Neuronal stem cell (in vitro differentiated cells): ENCODE results near the gene LY9.
"Not testable (repeated sequence)": the region's sequence is repeated elsewhere in the genome, so short reads cannot be mapped to it uniquely, and the experiment has no call there.

Experiments used
- DNase-seq: peaks from one replicate; pipeline ENCODE4 v3.0.0-alpha.2; 2013; ENCODE audit warnings: low spot score
- H2AFZ ChIP-seq: one replicate; pipeline ENCODE4 v1.6.1; 2013; ENCODE audit warnings: mild to moderate bottlenecking, low read length, inconsistent platforms
- H2AK5ac ChIP-seq: 2 replicates; pipeline ENCODE4 v1.6.1; 2013; ENCODE audit warnings: low read depth, mild to moderate bottlenecking, inconsistent platforms, low read length, moderate library complexity, mixed read lengths
- H2BK120ac ChIP-seq: 2 replicates; pipeline ENCODE4 v1.6.1; 2013; ENCODE audit warnings: low read depth, mild to moderate bottlenecking, inconsistent platforms, low read length, moderate library complexity, mixed read lengths
- H2BK12ac ChIP-seq: one replicate; pipeline ENCODE4 v1.6.1; 2013; ENCODE audit warnings: low read length, inconsistent platforms
- H2BK15ac ChIP-seq: 2 replicates; pipeline ENCODE4 v1.6.1; 2013; ENCODE audit warnings: mild to moderate bottlenecking, low read length, inconsistent platforms, mixed read lengths
- H2BK5ac ChIP-seq: one replicate; pipeline ENCODE4 v1.6.1; 2013; ENCODE audit warnings: inconsistent platforms, mild to moderate bottlenecking, low read length, moderate library complexity
- H3K14ac ChIP-seq: one replicate; pipeline ENCODE4 v1.6.1; 2013; ENCODE audit warnings: low read length, inconsistent platforms
- H3K18ac ChIP-seq: 2 replicates; pipeline ENCODE4 v1.6.1; 2013; ENCODE audit warnings: low read length, inconsistent platforms
- H3K23ac ChIP-seq: 2 replicates; pipeline ENCODE4 v1.6.1; 2013; ENCODE audit warnings: low read depth, mild to moderate bottlenecking, mixed read lengths, low read length, inconsistent platforms; ENCODE audit not compliant: poor library complexity
- H3K27ac ChIP-seq: replicated peaks from 3 replicates; pipeline ENCODE4 v1.5.1; 2013; ENCODE audit warnings: low read length, inconsistent platforms
- H3K27me3 ChIP-seq, 3 experiments: 2 replicates each; pipeline ENCODE4 v1.6.1; 2013; ENCODE audit warnings: low read length in 3 of 3, mild to moderate bottlenecking in 2 of 3, inconsistent platforms in 1 of 3, low read depth in 1 of 3, mixed read lengths in 1 of 3, moderate library complexity in 1 of 3; ENCODE audit not compliant: control insufficient read depth in 3 of 3, insufficient read depth in 3 of 3
- H3K36me3 ChIP-seq, 2 donors: replicated peaks in 1 of 2; 2 replicates each; pipeline ENCODE4 v1.6.1; 2013; ENCODE audit warnings: low read length in 2 of 2; ENCODE audit not compliant: control insufficient read depth in 2 of 2, insufficient read depth in 2 of 2
- H3K4ac ChIP-seq: 2 replicates; pipeline ENCODE4 v1.6.1; 2013; ENCODE audit warnings: inconsistent platforms, mild to moderate bottlenecking, low read length, moderate library complexity
- H3K4me1 ChIP-seq, 2 donors: 1 replicate in 1 of 2; 2 replicates in 1 of 2; pipeline ENCODE4 v1.6.1; 2013; ENCODE audit warnings: low read length in 2 of 2, low read depth in 1 of 2; ENCODE audit not compliant: control insufficient read depth in 2 of 2, insufficient read depth in 1 of 2
- H3K4me2 ChIP-seq: one replicate; pipeline ENCODE4 v1.6.1; 2013; ENCODE audit warnings: mild to moderate bottlenecking, low read length, inconsistent platforms; ENCODE audit not compliant: insufficient read depth, poor library complexity, severe bottlenecking
- H3K4me3 ChIP-seq, 2 donors: 2 replicates each; pipeline ENCODE4 v1.5.1; 2013; ENCODE audit warnings: low read length in 2 of 2, mild to moderate bottlenecking in 2 of 2, inconsistent platforms in 1 of 2, moderate library complexity in 1 of 2
- H3K79me1 ChIP-seq: one replicate; pipeline ENCODE4 v1.6.1; 2013; ENCODE audit warnings: low read depth, mild to moderate bottlenecking, inconsistent platforms, low read length, moderate library complexity
- H3K9ac ChIP-seq: one replicate; pipeline ENCODE4 v1.6.1; 2013; ENCODE audit warnings: mild to moderate bottlenecking, low read depth, low read length, inconsistent platforms; ENCODE audit not compliant: poor library complexity
- H3K9me3 ChIP-seq, 2 donors: replicated peaks in 1 of 2; 2 replicates each; pipeline versions ENCODE3 to v1.6.1; 2013; ENCODE audit warnings: low read length in 2 of 2, mild to moderate bottlenecking in 2 of 2, inconsistent platforms in 1 of 2, low read depth in 1 of 2, mixed read lengths in 1 of 2, moderate library complexity in 1 of 2; ENCODE audit not compliant: control insufficient read depth in 2 of 2, insufficient read depth in 1 of 2
- H4K8ac ChIP-seq: one replicate; pipeline ENCODE4 v1.6.1; 2013; ENCODE audit warnings: low read depth, mild to moderate bottlenecking, inconsistent platforms, low read length, moderate library complexity
- H4K91ac ChIP-seq: one replicate; pipeline ENCODE4 v1.6.1; 2013; ENCODE audit warnings: low read length, low read depth, mild to moderate bottlenecking, inconsistent platforms; ENCODE audit not compliant: poor library complexity
- WGBS, 2 donors: extraction: QIAGEN DNeasy Blood & Tissue Kit; methylation state at CpG; one replicate each; pipeline ENCODE4 v1.1.7; 2013; ENCODE audit warnings: missing lambda C conversion rate in 2 of 2, mixed read lengths in 1 of 2; ENCODE audit not compliant: insufficient read length in 2 of 2, insufficient replicate concordance in 1 of 2; ENCODE audit errors: extremely low coverage in 2 of 2; 5-methylcytosine and 5-hydroxymethylcytosine counted together

Gene LY9

DNA sequence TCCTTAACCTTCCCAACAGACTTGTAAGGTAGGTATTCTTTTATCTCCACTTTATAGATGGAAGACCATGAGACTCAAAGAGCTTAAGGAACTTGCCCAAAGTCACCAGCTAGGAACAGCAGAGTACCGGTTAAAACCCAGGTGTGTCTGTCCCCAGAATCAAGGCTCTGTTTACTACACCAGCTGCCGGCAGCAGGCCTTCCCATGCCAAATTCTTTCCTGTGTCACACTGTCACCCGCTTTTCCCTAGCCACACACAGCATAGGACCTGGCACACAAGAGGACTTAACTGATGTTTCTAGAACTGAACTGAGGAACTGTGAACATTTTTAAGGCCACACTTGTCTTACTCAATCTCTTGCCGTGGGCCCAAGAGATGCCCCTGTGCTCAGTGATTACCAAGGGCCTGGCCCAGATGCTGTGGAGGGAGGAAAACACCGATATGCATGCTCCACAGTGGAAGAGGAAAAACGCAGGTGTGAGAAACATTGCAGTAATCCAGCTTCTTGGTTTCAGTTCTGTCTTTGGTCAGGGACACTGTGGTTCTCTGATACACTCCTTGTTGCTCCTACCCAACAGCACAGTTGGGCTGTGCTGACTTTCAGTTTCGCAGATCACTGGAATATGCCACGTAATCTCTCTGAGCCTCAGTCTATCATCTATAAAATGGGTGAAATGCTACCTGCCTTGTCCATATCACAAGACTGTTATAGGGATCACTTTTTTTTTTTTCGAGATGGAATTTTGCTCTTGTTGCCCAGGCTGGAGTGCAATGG, 13.9 kb upstream of the LY9 start:
- Histone ChIP-seq H3K14ac (no peak overlapping the region), H2AFZ (no peak overlapping the region), H3K4me3 (no peak overlapping the region), H2BK12ac (no peak overlapping the region), H3K9me3 (no peaks in the 10 kb centered on the region), H3K9ac (no peak overlapping the region), H4K8ac (no peak overlapping the region), H2AK5ac (no peak overlapping the region), H2BK120ac (no peak overlapping the region), H4K91ac (no peak overlapping the region), H2BK5ac (no peak overlapping the region), H3K23ac (no peak overlapping the region), H3K4ac (no peak overlapping the region), H3K79me1 (no peaks in the 10 kb centered on the region), H2BK15ac (no peak overlapping the region), H3K4me1 (peaks cover 0 to 1% of the 10 kb centered on the region in 2 donors), H3K36me3 (no peaks in the 10 kb centered on the region), H3K4me2 (no peak overlapping the region), H3K27me3 (no peaks in the 10 kb centered on the region), H3K18ac (no peak overlapping the region), H3K27ac (no peak overlapping the region)
- no peak for DNase-seq
- WGBS, 2 donors = no CpG with 5 or more reads among the region's 9 CpGs

DNA sequence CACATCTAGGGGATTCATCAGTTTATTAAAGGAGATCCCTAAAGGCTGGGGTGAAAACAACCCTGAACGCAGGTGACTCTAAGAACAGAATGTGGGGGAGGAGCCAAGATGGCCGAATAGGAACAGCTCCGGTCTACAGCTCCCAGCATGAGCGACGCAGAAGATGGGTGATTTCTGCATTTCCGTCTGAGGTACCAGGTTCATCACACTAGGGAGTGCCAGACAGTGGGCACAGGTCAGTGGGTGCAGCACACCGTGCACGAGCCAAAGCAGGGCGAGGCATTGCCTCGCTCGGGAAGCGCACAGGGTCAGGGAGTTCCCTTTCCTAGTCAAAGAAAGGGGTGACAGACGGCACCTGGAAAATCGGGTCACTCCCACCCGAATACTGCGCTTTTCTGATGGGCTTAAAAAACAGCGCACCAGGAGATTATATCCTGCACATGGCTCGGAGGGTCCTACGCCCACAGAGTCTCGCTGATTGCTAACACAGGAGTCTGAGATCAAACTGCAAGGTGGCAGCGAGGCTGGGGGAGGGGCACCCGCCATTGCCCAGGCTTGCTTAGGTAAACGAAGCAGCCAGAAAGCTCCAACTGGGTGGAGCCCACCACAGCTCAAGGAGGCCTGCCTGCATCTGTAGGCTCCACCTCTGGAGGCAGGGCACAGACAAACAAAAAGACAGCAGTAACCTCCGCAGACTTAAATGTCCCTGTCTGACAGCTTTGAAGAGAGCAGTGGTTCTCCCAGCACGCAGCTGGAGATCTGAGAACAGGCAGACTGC, 12.8 kb upstream of the LY9 start:
- H4K8ac ChIP-seq, H3K9ac ChIP-seq, H2AK5ac ChIP-seq, H3K4me2 ChIP-seq, H3K4ac ChIP-seq, H3K36me3 ChIP-seq, H3K79me1 ChIP-seq, H2BK5ac ChIP-seq, H3K9me3 ChIP-seq, H3K14ac ChIP-seq, H3K27me3 ChIP-seq, H3K4me1 ChIP-seq, H2BK120ac ChIP-seq, DNase-seq, H2BK15ac ChIP-seq, H3K23ac ChIP-seq, H2BK12ac ChIP-seq, H2AFZ ChIP-seq, H3K27ac ChIP-seq, H3K18ac ChIP-seq, H3K4me3 ChIP-seq, H4K91ac ChIP-seq: not testable (repeated sequence)
- no CpG with 5 or more reads among the region's 25 CpGs for WGBS, 2 donors

DNA sequence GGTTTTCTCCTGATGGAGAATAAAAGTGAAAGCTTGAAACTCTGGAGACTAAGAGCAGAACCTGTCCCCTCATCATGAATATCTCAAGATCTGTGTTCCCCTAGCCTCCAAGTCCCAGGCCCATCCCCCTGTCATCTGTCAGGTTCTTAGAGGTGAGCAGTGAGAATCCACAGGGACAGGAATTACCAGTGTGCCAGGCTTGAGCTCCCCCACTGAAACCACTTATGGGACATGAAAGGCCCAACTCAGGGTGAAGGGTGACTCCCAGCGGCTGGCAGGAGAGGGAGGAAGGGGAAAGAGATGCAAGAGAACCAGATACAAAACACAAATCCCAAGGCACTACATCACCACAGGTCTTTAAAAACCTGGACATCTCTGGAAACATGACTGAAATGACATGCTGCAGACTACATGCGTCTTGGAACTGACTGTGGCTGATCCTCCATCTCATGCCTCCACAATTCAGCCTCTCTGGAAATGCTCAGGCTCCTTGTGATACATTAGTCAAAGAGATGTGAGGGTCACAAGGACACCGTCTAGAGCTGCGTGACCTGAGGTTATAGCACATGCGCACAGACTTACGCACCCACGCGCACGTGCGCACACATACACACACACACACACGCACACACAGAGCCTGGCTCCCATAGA, 6.8 kb upstream of the LY9 start:
- Histone ChIP-seq H3K14ac (no peak overlapping the region), H2BK120ac (no peak overlapping the region), H3K27ac (no peak overlapping the region), H3K18ac (peak overlapping the region; percentile 9), H3K9me3 (peaks cover 0 to under 1% of the 10 kb centered on the region in 2 donors), H3K4ac (no peak overlapping the region), H2AFZ (no peak overlapping the region), H4K8ac (no peak overlapping the region), H3K36me3 (no peaks in the 10 kb centered on the region), H3K9ac (no peak overlapping the region), H3K4me1 (no peaks in the 10 kb centered on the region), H3K79me1 (no peaks in the 10 kb centered on the region), H3K4me2 (no peak overlapping the region), H3K4me3 (peak overlapping the region in 1 of 2 donors; percentile 18), H2AK5ac (no peak overlapping the region), H4K91ac (no peak overlapping the region), H3K23ac (no peak overlapping the region), H3K27me3 (no peaks in the 10 kb centered on the region), H2BK12ac (no peak overlapping the region), H2BK15ac (no peak overlapping the region), H2BK5ac (no peak overlapping the region)
- no CpG with 5 or more reads among the region's 11 CpGs for WGBS, 2 donors
- DNase-seq = no peak
